Fibroblast of villous mesenchyme (primary cell): ENCODE data around the gene CALHM4. TPM values are rescaled to one million over a fixed set of nuclear protein-coding genes. Genes with fewer than 3 reads are reported as not detected.
A peak's percentile ranks its signal among the peaks of the same experiment; 100 is the strongest.

ENCODE experiments used
- DNase-seq: peaks from one replicate; pipeline ENCODE4 v3.0.0-alpha.2; 2010; ENCODE audit warnings: low read depth
- H3K4me3 ChIP-seq: 2 replicates; pipeline ENCODE4 v1.5.1; 2011; ENCODE audit warnings: low read depth, mild to moderate bottlenecking, low read length
- CTCF ChIP-seq: IDR thresholded peaks from 2 replicates; pipeline ENCODE4 v1.5.1; 2012; ENCODE audit warnings: low read depth, mild to moderate bottlenecking, low read length; ENCODE audit not compliant: insufficient read depth
- total RNA-seq: library from RNA; depleted of rRNA; stranded (reverse); fragments of >200 nt; gene quantifications from 2 replicates; pipeline ENCODE4 v1.2.3, GENCODE V29; 2012

The CALHM4 gene
- total RNA-seq, 1 donor, result not detected

DNA sequence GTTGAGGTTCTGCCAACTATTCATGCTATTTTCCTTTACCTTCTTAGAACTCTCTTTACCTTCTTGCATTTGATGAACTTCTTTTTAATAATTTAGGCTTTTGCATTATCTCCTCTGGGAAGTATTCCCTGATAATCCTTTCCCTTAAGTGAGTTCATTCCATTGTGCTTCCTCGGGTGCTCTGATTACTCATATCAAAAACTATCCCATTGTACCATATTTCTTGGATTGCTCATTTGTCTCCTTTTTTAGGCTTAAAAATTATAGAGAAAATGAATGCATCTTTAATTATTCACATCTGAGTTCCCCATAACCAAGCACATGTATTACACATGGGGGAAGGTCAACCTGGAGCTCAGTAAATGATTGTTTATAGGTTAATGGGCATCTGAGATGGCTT lies 2.5 kb downstream of the CALHM4 start:
- no peak for TF ChIP-seq CTCF
- H3K4me3 ChIP-seq, result no peak overlapping the region
- DNase-seq, result no peak

DNA sequence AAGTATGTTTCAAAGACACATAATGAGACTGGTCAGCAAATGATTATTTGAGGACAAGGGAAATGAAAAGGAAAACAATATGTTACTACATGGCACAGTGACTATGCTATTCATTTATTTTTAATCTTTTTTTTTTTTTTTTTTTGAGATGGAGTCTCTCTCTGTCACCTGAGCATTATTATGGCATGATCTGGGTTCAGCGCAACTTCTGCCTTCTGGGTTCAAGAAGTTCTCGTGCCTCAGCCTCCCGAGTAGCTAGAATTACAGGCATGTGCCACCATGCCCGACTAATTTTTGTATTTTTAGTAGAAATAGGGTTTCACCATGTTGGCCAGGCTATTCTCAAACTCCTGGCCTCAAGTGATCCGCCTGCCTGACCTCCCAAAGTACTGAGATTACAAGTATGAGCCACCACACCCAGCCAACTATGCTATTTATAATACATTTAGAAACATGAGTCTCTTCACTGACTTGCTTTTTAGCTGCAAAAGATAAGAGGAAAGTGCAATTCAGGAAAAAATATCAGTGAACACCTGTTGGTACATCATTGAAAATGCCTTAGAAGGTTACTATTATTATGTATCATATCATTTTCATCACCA lies 3.4 kb downstream of the CALHM4 start:
- no peak for TF ChIP-seq CTCF
- DNase-seq, result no peak
- no peak overlapping the region for H3K4me3 ChIP-seq

DNA sequence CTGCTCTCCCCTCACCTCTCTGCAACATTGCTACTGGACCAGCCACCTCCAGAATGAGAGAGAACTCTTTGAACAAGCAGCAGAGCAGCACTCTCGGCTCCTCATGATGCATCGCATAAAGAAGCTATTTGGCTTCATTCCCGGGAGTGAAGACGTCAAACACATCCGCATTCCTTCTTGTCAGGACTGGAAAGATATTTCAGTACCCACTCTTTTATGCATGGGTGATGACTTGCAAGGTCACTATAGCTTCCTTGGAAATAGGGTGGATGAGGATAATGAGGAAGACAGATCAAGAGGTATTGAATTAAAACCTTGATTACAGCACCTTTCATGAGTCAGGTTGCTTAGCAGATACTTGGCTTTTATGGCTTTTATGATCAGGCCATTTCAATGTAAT lies 4.3 kb downstream of the CALHM4 start:
- peak; percentile 90 for DNase-seq
- TF ChIP-seq CTCF, result no peak
- H3K4me3 ChIP-seq, result no peak overlapping the region

- TF ChIP-seq CTCF, result no peak
- DNase-seq, result no peak
These were observed 6.6 kb downstream of the CALHM4 start for GRCh38 chr6:116560130-116560529.

DNA sequence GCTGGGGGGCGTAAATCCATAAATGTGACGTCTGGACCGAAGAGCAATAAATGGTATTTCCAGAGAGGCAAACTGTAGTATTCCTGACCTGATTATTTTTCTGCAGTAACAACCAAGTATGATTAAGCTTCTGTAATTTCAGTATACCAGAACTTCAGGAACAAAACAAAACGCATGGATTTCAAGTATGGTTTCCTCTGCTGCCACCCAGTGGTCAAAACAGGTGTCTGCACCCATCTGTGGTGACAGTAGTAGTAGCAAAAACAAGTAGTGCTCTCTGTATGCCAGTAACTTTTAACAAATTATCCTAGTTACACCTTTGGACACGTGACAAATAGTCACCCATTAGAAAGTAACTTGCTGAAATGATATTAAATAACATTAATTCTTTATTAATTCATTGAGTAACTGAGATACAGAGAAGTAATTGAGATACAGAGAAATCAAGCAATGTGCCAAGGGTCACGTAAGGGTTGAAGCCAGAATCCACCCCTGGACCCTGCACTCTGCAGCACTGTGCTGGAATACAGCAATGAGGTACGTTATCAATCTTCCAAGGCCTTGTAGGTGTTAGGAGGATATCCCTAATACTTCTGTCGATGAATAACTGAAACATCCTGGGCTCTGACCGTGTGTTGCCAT lies 7.9 kb downstream of the CALHM4 start:
- no peak overlapping the region for H3K4me3 ChIP-seq
- peak; percentile 77 for DNase-seq

More at GRCh38 chr6:116560130-116560529, 6.6 kb downstream of the CALHM4 start:
- H3K4me3 ChIP-seq, result no peak overlapping the region

DNA sequence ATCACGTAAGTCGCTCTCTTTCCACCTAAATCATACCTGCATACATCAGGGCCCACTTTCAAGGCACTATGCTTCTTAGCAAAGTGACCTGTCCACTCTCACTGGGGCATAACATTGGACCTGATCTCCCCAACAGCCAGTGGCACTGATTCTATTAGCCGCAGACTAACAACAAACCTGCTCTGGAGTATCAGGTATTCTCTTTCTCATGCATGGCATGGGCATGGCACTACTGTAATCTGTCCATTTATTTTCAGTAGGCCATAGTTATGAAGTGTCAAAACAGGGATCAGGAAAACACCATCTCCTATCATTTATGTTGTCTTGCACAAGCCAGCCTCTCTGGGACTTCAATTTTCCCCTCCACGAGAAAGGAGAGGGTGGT lies 8.5 kb downstream of the CALHM4 start:
- TF ChIP-seq CTCF, result no peak
- no peak overlapping the region for H3K4me3 ChIP-seq
- DNase-seq, result no peak

More for the DNA sequence above, 7.9 kb downstream of the CALHM4 start:
- peak; percentile 95 for TF ChIP-seq CTCF

- no peak overlapping the region for H3K4me3 ChIP-seq
- DNase-seq, result peak; percentile 34
- no peak for TF ChIP-seq CTCF
These were observed 9.1 kb downstream of the CALHM4 start for GRCh38 chr6:116562614-116563013.
